ENCODE results near the gene DNM3.

DNM3 gene

DNA sequence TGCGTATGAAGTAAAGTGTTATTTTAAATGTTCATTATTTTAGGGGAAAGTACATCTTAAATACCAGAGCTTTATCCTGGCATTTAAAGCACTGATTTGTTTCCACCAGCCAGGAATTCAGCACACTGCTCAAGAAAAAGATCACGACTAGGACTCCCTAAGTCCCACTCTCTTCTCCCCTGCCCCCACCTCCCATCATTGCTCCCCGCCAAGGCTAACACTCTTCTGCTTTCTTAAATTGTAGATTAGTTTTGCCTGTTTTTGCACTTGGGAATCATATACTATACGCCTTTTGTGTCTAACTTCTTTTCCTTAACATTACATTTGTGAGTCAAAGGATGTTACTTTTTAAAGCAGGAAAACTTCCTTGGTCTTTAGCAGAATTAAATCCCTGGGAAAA lies 541.7 kb downstream of the DNM3 start:
- no peak for DNase-seq

GRCh38 chr1:172383536-172383935 lies 542.2 kb downstream of the DNM3 start:
- DNase-seq, result no peak

DNA sequence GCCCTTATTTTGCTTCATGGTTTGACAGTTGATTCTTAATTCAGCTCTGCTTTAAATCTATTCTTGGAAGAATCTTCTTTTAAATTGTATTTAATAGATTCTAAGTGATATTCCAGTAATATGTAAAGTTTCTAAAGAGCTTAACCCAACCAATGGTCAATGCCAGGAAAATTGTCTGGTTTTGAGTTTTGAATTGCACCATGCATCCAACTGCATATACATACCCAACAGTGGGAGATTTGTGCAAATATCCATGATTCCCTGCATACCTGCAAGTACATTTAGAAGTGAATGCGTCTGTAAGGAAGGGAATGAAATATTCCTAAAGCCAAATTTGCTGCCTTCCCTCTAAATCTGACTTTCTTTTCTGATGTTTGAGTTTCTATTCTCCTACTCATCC lies 543.4 kb downstream of the DNM3 start:
- DNase-seq, result no peak

DNA sequence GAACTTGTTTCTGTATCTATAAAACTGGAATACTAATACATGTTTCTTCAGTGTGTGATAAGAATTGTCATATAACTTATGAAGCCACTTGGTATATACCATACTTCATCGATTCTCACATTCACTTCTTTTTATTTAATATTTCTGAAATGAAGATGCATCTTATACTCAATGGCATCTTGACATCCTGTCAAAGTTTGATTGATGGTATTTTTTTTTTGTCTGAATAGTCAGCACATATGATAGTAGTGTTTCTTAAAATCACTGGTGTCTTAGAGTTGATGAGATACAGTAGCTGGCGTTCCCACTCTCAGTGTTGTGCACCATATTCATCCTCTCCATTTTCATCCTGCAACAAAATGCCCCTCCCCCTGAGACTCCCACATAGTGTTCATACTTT lies 544.7 kb downstream of the DNM3 start:
- no peak for DNase-seq

- no peak for DNase-seq
Observed at GRCh38 chr1:172388490-172388889, 547.2 kb downstream of the DNM3 start.

DNA sequence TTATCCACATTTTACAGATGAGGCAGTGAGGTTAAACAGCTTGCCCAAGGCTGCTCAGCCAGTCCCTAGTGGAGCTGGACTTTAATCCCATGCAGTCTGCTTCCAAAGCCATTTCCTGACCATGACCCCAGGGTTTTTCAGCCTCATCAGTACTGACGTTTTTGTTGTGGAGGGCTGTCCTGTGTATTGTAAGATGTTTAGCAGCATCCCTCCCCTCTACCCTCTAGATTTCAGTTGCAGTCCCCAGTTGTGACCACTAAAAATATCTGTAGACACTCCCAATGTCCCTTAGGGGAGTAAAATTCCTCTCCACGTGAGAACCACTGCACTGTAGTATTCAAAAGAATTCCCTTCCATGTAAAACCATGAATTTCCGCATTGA lies 549.0 kb downstream of the DNM3 start:
- DNase-seq, result no peak

GRCh38 chr1:172390683-172391551 lies 549.6 kb downstream of the DNM3 start:
- DNase-seq, result no peak

DNA sequence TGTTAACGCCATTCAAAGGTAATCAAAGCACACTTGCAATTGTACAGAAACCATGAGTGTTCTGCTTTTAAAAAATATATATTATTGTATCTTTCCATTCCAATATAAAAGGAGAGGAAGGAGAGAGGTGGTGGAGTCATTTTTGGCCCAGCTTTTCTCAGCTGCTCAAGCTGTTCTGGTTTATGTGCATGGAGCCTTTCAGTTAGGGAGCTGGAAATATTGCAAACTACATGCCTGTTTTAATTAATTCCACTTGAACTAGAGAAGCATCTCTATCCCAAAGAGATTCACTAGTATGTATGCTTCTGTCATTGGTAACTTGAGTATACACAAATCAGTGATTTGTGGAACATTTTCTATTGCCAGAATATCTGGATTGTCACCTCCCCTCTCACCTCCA lies 550.7 kb downstream of the DNM3 start:
- no peak for DNase-seq

- no peak for DNase-seq
Observed at GRCh38 chr1:172393354-172393753, 552.1 kb downstream of the DNM3 start.

- peak; percentile 52 for DNase-seq
Observed at GRCh38 chr1:172394141-172394751, 552.9 kb downstream of the DNM3 start.

DNA sequence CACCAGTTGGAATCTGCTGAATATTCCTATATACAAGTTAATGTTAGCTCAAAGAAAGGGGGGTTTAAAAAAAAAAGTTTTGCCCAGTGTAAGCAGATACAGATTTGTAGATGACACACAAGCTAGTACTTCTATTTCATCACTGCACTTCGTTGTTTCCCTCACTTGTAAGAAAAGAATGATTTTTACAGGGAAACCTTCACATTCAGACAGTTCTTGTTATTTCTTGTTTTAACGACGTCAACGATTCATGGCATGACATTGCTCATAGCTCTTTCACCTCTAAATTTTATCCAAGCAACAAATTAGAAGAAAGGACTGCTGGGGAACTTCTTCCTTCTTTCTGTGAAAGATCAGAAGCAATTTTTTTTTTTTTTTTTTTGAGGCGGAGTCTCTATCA lies 553.5 kb downstream of the DNM3 start:
- no peak for DNase-seq

GRCh38 chr1:172395576-172395975 lies 554.3 kb downstream of the DNM3 start:
- no peak for DNase-seq

DNA sequence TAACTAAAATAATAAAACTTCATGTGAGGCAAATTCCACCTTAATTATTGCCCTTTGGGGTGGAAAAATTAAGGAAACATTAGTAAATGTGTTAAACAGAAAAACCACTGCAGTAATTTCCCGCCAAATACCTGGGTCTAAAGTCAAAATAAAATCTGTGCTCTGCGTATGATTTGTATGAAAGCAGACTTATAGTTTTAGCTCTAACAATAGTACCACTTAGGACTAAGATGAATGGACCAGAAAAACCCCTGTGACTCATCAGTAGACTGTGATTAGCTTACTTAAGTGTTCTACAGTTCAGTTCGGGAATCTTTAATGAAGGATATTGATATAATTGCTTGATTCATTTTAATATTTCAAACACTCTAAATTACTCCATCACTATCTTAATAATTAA lies 555.9 kb downstream of the DNM3 start:
- DNase-seq, result no peak

GRCh38 chr1:172397633-172398032 lies 556.3 kb downstream of the DNM3 start:
- DNase-seq, result no peak

DNA sequence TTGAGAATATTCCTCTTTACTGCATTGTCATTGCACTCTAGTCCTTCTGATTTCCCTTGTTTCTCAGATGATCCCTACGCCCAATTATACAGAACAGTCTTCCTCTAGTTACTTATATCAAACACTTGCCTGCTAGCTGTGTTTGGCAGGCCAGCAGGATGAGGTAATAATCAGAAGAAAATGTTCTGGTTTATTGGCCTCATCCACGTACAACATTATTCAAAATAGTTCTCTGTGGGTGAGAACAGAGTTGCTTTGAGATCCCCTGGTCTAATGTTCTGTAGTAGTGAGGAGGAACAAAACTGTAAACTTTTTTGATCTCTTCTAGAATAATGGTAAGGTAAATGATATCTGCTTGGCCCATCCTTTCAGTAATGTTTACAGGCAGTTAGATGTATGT lies 556.9 kb downstream of the DNM3 start:
- DNase-seq, result no peak

DNA sequence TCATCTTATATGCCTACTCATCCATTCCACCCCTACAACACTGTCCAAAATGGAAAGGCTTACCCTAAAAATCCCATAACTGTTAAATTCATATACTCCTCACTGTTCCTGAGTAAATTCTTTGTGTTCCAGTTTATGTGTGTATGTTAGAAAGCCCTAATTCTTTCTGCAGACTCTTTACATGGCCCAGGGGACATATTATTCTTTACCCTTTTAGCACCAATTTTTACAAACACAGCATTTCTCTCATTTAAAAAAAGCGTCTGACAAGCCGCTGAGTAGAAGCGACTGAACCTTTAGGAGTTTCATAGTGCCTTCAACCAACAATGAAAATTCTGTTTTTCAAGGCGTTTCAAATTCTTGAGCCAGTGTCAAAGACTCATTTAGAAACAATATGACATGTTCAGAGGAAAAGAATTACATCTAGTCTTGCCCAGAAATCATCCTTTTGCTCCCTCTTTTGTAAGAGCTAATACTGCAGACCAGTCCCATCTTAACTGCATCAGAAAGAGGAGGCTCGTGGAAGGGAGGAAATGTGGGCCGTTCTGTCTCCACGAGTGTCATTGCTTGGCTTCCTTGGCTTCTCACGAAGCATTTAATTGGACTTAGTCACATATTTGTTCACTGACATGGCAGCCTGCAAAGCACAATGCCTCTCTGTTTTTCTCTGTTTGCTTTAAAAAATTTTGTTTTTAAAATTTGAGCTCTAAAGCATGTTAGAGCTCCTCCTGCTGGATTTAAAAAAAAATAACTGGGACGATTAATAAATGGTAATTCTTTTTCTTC lies 557.9 kb downstream of the DNM3 start:
- peak; percentile 14 for DNase-seq

GRCh38 chr1:172399756-172400721 lies 558.7 kb downstream of the DNM3 start:
- DNase-seq, result no peak

GRCh38 chr1:172400722-172401105 lies 559.4 kb downstream of the DNM3 start:
- DNase-seq, result no peak

GRCh38 chr1:172401477-172401876 lies 560.2 kb downstream of the DNM3 start:
- no peak for DNase-seq

GRCh38 chr1:172401892-172402291 lies 560.6 kb downstream of the DNM3 start:
- DNase-seq, result no peak

GRCh38 chr1:172402878-172403569 lies 561.7 kb downstream of the DNM3 start:
- no peak for DNase-seq

DNA sequence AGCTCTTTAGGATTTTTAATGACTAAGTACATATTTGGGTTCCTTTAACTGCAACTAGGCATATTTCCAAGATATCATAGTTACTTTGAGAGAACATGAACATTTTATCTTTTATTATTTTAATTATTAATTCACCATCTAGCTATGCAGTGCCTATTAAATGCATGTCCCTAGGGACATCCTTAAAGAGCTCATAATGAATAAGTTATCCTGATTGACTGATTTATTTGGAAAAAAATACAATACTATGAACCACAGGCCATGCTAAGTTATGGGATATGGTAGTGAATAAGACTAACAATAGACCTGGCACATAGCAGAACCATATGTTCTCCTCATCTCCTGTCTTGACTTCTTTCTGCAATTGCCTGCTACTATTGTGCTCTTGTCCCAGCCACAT lies 562.8 kb downstream of the DNM3 start:
- no peak for DNase-seq
